Fibroblast of the aortic adventitia (primary cell): ENCODE results near the gene GALNT13. TPM values are rescaled to one million over a fixed set of nuclear protein-coding genes. Genes with fewer than 3 reads are reported as not detected.

Source experiments
- DNase-seq: peaks from one replicate; pipeline ENCODE4 v3.0.0-alpha.2; 2010; ENCODE audit warnings: low read depth
- H3K4me3 ChIP-seq: 2 replicates; pipeline ENCODE4 v1.5.1; 2011; ENCODE audit warnings: low read depth, mild to moderate bottlenecking, control low read depth, low read length, moderate library complexity
- total RNA-seq: library from RNA; depleted of rRNA; stranded (reverse); fragments of >200 nt; gene quantifications from 2 replicates; pipeline ENCODE4 v1.2.3, GENCODE V29; 2012; ENCODE audit warnings: low replicate concordance
- TF ChIP-seq, protein P1 (sequence below): IDR thresholded peaks from 2 replicates; pipeline ENCODE4 v1.5.1; 2011; ENCODE audit warnings: mild to moderate bottlenecking, low read length, control low read depth, inconsistent platforms; ENCODE audit not compliant: insufficient read depth

Gene GALNT13
- total RNA-seq, 1 donor = 0.45 TPM

DNA sequence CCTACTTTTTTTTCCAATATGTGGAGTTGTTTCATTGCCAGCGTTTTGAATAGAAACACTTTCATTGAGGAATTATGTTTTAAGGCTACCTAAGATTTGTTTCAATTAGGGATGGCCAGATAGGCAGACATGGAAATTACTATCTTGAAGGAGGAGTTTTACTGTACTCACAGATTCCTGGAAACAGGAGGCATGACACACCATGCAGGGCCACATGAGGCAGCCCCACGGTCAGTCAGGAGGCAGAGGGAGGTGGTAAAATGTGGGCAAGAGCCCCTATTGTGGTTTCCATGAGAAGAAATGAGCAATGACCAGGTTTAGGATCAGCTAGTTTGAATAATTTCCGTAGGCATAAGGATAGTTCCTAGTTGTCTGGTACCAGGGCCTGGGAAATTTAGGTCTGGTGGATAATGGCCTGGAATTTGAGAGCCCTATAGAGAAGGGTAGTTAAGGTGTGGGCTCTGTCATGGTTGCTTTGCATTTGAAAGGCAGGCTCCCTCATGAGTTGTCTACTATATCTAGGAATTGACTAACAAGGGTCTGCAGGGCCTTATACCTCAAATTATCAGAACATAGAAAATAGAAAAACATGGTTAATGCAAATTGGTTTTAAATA lies 466.7 kb downstream of the GALNT13 start:
- no peak overlapping the region for H3K4me3 ChIP-seq
- TF ChIP-seq, protein P1, sequence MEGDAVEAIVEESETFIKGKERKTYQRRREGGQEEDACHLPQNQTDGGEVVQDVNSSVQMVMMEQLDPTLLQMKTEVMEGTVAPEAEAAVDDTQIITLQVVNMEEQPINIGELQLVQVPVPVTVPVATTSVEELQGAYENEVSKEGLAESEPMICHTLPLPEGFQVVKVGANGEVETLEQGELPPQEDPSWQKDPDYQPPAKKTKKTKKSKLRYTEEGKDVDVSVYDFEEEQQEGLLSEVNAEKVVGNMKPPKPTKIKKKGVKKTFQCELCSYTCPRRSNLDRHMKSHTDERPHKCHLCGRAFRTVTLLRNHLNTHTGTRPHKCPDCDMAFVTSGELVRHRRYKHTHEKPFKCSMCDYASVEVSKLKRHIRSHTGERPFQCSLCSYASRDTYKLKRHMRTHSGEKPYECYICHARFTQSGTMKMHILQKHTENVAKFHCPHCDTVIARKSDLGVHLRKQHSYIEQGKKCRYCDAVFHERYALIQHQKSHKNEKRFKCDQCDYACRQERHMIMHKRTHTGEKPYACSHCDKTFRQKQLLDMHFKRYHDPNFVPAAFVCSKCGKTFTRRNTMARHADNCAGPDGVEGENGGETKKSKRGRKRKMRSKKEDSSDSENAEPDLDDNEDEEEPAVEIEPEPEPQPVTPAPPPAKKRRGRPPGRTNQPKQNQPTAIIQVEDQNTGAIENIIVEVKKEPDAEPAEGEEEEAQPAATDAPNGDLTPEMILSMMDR = no peak
- no peak for DNase-seq

DNA sequence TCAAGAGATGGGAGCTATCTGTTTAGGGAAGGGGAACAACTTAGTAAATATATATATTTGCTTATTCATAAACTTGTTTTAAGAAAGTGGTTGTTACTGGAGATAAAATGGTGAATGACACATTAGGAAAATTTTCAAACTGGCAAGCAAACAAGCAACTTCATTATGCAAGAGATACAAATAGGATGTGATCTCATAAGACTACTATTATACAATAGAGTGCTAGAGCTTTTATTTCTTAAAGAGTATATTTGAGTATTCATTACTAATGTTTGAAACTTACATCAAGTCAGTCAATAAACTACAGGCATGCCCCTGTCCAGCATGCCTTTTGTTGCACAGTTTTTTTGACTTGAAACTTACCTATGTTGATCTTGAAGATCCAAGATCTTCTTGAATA lies 471.6 kb downstream of the GALNT13 start:
- TF ChIP-seq, protein P1 = no peak
- no peak for DNase-seq
- no peak overlapping the region for H3K4me3 ChIP-seq

DNA sequence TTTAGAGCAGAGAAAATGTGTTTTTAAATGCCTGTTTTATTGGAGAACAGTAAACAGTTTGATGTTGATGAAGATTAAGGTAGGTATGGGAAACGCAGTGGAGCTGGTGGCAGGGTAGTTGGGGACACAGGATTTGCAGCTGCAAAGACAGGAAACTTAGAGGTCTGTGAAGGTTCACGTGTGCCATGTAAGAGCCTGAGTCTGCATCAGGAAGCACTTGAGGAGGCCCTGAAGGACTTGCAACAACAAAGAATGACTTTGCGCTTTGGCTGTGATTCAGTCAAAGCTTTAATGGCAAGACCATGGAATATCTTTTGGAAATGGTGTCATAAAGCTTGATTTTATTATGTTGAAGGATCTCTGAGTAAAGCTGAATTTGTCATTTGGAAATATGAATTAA lies 479.2 kb downstream of the GALNT13 start:
- TF ChIP-seq, protein P1 = no peak
- no peak overlapping the region for H3K4me3 ChIP-seq
- no peak for DNase-seq

DNA sequence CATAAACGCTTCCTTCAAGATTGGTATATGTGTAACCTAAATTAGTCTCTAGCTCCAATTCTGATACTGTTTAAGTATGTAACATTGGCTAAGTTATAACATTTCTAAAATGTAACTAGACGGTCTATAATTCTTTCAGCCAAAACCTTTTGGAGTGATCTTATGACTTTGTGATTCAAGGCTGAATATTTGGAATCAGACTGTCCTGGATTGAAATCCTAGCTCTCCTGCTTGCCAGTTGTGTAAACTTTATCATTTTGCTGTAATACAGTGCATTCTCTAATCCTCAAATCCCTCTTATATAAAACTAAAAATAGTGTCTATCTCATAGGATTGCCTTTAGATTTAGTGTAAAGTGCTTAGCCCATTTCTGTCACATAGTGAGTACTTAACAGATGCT lies 489.6 kb downstream of the GALNT13 start:
- H3K4me3 ChIP-seq = no peak overlapping the region
- TF ChIP-seq, protein P1 = no peak
- no peak for DNase-seq

DNA sequence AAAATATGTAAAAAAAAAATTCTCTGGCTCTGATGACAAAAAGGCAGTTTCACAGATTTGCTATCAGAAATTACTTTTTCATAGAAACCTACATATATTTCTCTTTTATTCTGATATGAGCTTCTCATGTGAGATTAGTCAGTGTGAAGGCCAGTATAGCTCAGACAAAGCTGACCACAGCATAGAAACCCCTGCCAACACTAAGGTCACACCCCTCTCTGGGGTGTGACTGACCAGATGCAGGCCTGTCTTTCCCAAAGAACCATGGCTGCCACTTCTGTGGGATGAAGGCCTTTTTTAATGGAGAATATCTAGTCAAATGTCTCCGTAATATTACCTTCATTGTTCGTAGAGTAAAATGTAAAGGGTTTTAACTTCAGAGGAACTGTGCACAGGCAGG lies 496.4 kb downstream of the GALNT13 start:
- DNase-seq = no peak
- H3K4me3 ChIP-seq = no peak overlapping the region
- TF ChIP-seq, protein P1 = no peak

DNA sequence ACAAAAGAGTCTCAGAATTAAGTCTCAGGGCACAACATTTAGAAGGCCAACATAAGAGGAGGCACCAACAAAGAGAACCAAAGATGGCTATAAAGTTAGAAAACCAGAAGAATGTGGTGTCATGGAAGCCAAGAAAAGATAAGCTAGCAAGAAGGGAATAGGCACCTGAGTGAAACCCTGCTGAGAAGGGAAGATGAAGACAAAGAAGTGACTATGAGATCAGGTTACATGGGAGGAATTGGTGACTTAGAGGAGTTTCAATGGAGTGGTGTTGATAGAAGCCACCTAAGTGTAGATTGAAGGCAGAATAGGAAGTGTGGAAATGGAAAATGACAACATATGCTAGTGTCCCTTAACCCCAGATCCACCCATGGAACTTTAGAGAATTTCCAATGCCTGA lies 499.2 kb downstream of the GALNT13 start:
- no peak overlapping the region for H3K4me3 ChIP-seq
- TF ChIP-seq, protein P1 = no peak
- no peak for DNase-seq

DNA sequence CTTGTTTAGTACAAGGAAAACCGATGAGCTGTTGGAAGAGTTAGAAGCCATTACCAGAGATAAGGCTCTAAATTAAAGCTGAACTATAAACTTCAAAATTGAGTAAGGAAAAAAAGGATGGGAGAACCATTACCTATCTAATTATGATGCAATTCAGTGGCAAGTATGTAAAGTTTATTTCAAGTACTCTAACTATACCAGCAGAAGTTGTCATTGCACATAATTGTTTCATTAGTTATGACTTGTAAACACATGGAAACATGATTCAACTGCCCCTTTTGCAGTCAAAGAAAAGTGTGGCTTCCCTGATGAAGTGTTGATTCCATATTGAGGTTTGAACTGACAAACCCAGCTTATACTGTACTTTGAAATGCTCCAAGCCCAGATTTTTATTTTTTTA lies 502.7 kb downstream of the GALNT13 start:
- H3K4me3 ChIP-seq = no peak overlapping the region
- DNase-seq = no peak
- TF ChIP-seq, protein P1 = no peak
